ENCODE data around the gene ADAMTSL1.

GRCh38 chr9:18728642-18729041 lies 254.7 kb downstream of the ADAMTSL1 start:
- TF ChIP-seq CTCF (IDR thresholded peaks at IDR 0.05; ENCODE audit: poor library complexity, severe bottlenecking) (no peak), REST (IDR thresholded peaks at IDR 0.05; ENCODE audit: borderline replicate concordance) (no peak), SMC3 (conservative IDR thresholded peaks at IDR 0.05; ENCODE audit: poor library complexity) (no peak), TAF1 (IDR thresholded peaks at IDR 0.05; ENCODE audit: low read depth) (no peak)

Measured in neural cell (in vitro differentiated cells).